Measurements from ENCODE around the gene CCHCR1.

Gene CCHCR1

GRCh38 chr6:31139599-31139998 is 18.0 kb downstream of the CCHCR1 start:
- peaks cover 20% of the 10 kb centered on the region for H3K36me3 Mint-ChIP-seq (ENCODE audit: low read depth)
- H3K4me3 Mint-ChIP-seq = no peak overlapping the region
- no peak overlapping the region for H3K27ac Mint-ChIP-seq
- H3K27me3 Mint-ChIP-seq = no peaks in the 10 kb centered on the region
- H3K4me1 Mint-ChIP-seq (ENCODE audit: low read depth) = peaks cover 7% of the 10 kb centered on the region
- H3K9me3 Mint-ChIP-seq = no peaks in the 10 kb centered on the region
- no peak for DNase-seq

- H3K27me3 Mint-ChIP-seq = no peaks in the 10 kb centered on the region
- peaks cover 7% of the 10 kb centered on the region for H3K4me1 Mint-ChIP-seq (ENCODE audit: low read depth)
- no peak for DNase-seq
- H3K9me3 Mint-ChIP-seq = no peaks in the 10 kb centered on the region
- H3K36me3 Mint-ChIP-seq (ENCODE audit: low read depth) = peaks cover 14% of the 10 kb centered on the region
- no peak within 1 kb of the TSS for H3K27ac Mint-ChIP-seq
- no peak within 1 kb of the TSS for H3K4me3 Mint-ChIP-seq
Observed at GRCh38 chr6:31138982-31139381, 18.6 kb downstream of the CCHCR1 start, which contains the start of gene PSORS1C2. Gene PSORS1C2, minus strand, starts transcription at chr6:31139066. Its CDS starts 40 bp downstream, at chr6:31139026.

GRCh38 chr6:31135710-31136109 is 21.9 kb downstream of the CCHCR1 start:
- no peaks in the 10 kb centered on the region for H3K36me3 Mint-ChIP-seq (ENCODE audit: low read depth)
- peaks cover 7% of the 10 kb centered on the region for H3K4me1 Mint-ChIP-seq (ENCODE audit: low read depth)
- no peaks in the 10 kb centered on the region for H3K27me3 Mint-ChIP-seq
- H3K4me3 Mint-ChIP-seq = no peak overlapping the region
- no peak overlapping the region for H3K27ac Mint-ChIP-seq
- no peaks in the 10 kb centered on the region for H3K9me3 Mint-ChIP-seq
- no peak for DNase-seq

GRCh38 chr6:31132806-31133205 is 24.8 kb downstream of the CCHCR1 start:
- Mint-ChIP-seq H3K36me3 (ENCODE audit: low read depth) (no peaks in the 10 kb centered on the region), H3K27ac (no peak overlapping the region), H3K4me3 (no peak overlapping the region), H3K9me3 (no peaks in the 10 kb centered on the region), H3K27me3 (peaks cover 8% of the 10 kb centered on the region), H3K4me1 (ENCODE audit: low read depth) (peaks cover 9% of the 10 kb centered on the region)
- no peak for DNase-seq

GRCh38 chr6:31131595-31131994 is 26.0 kb downstream of the CCHCR1 start:
- Mint-ChIP-seq H3K4me1 (ENCODE audit: low read depth) (peaks cover 6% of the 10 kb centered on the region), H3K27me3 (peaks cover 8% of the 10 kb centered on the region), H3K9me3 (no peaks in the 10 kb centered on the region), H3K27ac (no peak overlapping the region), H3K36me3 (ENCODE audit: low read depth) (no peaks in the 10 kb centered on the region), H3K4me3 (no peak overlapping the region)
- no peak for DNase-seq

- no peaks in the 10 kb centered on the region for H3K36me3 Mint-ChIP-seq (ENCODE audit: low read depth)
- peaks cover 8% of the 10 kb centered on the region for H3K27me3 Mint-ChIP-seq
- peaks cover 6% of the 10 kb centered on the region for H3K4me1 Mint-ChIP-seq (ENCODE audit: low read depth)
- DNase-seq = no peak
- H3K27ac Mint-ChIP-seq = no peak overlapping the region
- no peak overlapping the region for H3K4me3 Mint-ChIP-seq
- no peaks in the 10 kb centered on the region for H3K9me3 Mint-ChIP-seq
Observed at GRCh38 chr6:31130751-31131150, 26.9 kb downstream of the CCHCR1 start.

GRCh38 chr6:31129130-31129529 is 28.5 kb downstream of the CCHCR1 start:
- peaks cover 6% of the 10 kb centered on the region for H3K4me1 Mint-ChIP-seq (ENCODE audit: low read depth)
- peaks cover 8% of the 10 kb centered on the region for H3K27me3 Mint-ChIP-seq
- no peak overlapping the region for H3K4me3 Mint-ChIP-seq
- no peaks in the 10 kb centered on the region for H3K36me3 Mint-ChIP-seq (ENCODE audit: low read depth)
- H3K27ac Mint-ChIP-seq = no peak overlapping the region
- H3K9me3 Mint-ChIP-seq = no peaks in the 10 kb centered on the region
- DNase-seq = no peak

- H3K27me3 Mint-ChIP-seq = peaks cover 8% of the 10 kb centered on the region
- H3K36me3 Mint-ChIP-seq (ENCODE audit: low read depth) = no peaks in the 10 kb centered on the region
- H3K4me1 Mint-ChIP-seq (ENCODE audit: low read depth) = peaks cover 6% of the 10 kb centered on the region
- H3K27ac Mint-ChIP-seq = no peak overlapping the region
- peak; percentile 82 for DNase-seq
- H3K4me3 Mint-ChIP-seq = no peak overlapping the region
- no peaks in the 10 kb centered on the region for H3K9me3 Mint-ChIP-seq
Observed at GRCh38 chr6:31128093-31128676, 29.4 kb downstream of the CCHCR1 start.

GRCh38 chr6:31126396-31127175 is 31.0 kb downstream of the CCHCR1 start:
- Mint-ChIP-seq H3K27ac (no peak overlapping the region), H3K4me1 (ENCODE audit: low read depth) (peaks cover 6% of the 10 kb centered on the region), H3K36me3 (ENCODE audit: low read depth) (no peaks in the 10 kb centered on the region), H3K9me3 (no peaks in the 10 kb centered on the region), H3K27me3 (peaks cover 8% of the 10 kb centered on the region), H3K4me3 (no peak overlapping the region)
- no peak for DNase-seq

GRCh38 chr6:31125586-31126363 is 31.8 kb downstream of the CCHCR1 start:
- DNase-seq = no peak
- no peak overlapping the region for H3K27ac Mint-ChIP-seq
- no peaks in the 10 kb centered on the region for H3K9me3 Mint-ChIP-seq
- H3K27me3 Mint-ChIP-seq = peaks cover 8% of the 10 kb centered on the region
- H3K4me1 Mint-ChIP-seq (ENCODE audit: low read depth) = peaks cover 6% of the 10 kb centered on the region
- no peaks in the 10 kb centered on the region for H3K36me3 Mint-ChIP-seq (ENCODE audit: low read depth)
- no peak overlapping the region for H3K4me3 Mint-ChIP-seq

GRCh38 chr6:31125162-31125561 is 32.4 kb downstream of the CCHCR1 start:
- H3K27ac Mint-ChIP-seq = no peak overlapping the region
- peaks cover 6% of the 10 kb centered on the region for H3K4me1 Mint-ChIP-seq (ENCODE audit: low read depth)
- no peaks in the 10 kb centered on the region for H3K36me3 Mint-ChIP-seq (ENCODE audit: low read depth)
- H3K9me3 Mint-ChIP-seq = no peaks in the 10 kb centered on the region
- no peak for DNase-seq
- peaks cover 8% of the 10 kb centered on the region for H3K27me3 Mint-ChIP-seq
- H3K4me3 Mint-ChIP-seq = no peak overlapping the region

- Mint-ChIP-seq H3K4me1 (ENCODE audit: low read depth) (peaks cover 4% of the 10 kb centered on the region), H3K27ac (no peak overlapping the region), H3K4me3 (no peak overlapping the region), H3K27me3 (peaks cover 3% of the 10 kb centered on the region), H3K9me3 (no peaks in the 10 kb centered on the region), H3K36me3 (ENCODE audit: low read depth) (no peaks in the 10 kb centered on the region)
- DNase-seq = no peak
Observed at GRCh38 chr6:31122791-31123706, 34.6 kb downstream of the CCHCR1 start.

- Mint-ChIP-seq H3K36me3 (ENCODE audit: low read depth) (no peaks in the 10 kb centered on the region), H3K4me3 (no peak overlapping the region), H3K27ac (no peak overlapping the region), H3K27me3 (peaks cover 3% of the 10 kb centered on the region), H3K4me1 (ENCODE audit: low read depth) (no peaks in the 10 kb centered on the region), H3K9me3 (no peaks in the 10 kb centered on the region)
- DNase-seq = no peak
Observed at GRCh38 chr6:31121131-31121790, 36.3 kb downstream of the CCHCR1 start.

All from activated T-cell treated with anti-CD3 and anti-CD28 coated beads, Interleukin-2, amount 50 U/mL, for 24 hours (primary cell).